Duodenal mucosa (tissue), 2 donors: ENCODE measurements around the gene C6orf132.
A peak's percentile ranks its signal among the peaks of the same experiment; 100 is the strongest.

Source experiments
- H3K27ac ChIP-seq: one replicate; pipeline ENCODE4 v1.7.0; 2013; ENCODE audit warnings: low read depth, low read length
- H3K27me3 ChIP-seq, 2 donors: one replicate each; pipeline ENCODE4 v1.7.0; 2013; ENCODE audit warnings: low read length in 2 of 2, control low read depth in 1 of 2; ENCODE audit not compliant: insufficient read depth in 2 of 2, control insufficient read depth in 1 of 2
- H3K36me3 ChIP-seq, 2 donors: one replicate each; pipeline ENCODE4 v1.7.0; 2013; ENCODE audit warnings: low read length in 2 of 2, control low read depth in 1 of 2; ENCODE audit not compliant: insufficient read depth in 2 of 2, control insufficient read depth in 1 of 2
- H3K4me1 ChIP-seq, 2 donors: one replicate each; pipeline ENCODE4 v1.7.0; 2013; ENCODE audit warnings: low read length in 2 of 2, control low read depth in 1 of 2; ENCODE audit not compliant: insufficient read depth in 2 of 2, control insufficient read depth in 1 of 2
- H3K4me3 ChIP-seq, 2 donors: one replicate each; pipeline ENCODE4 v1.7.0; 2013; ENCODE audit warnings: low read length in 2 of 2, low read depth in 1 of 2
- H3K9ac ChIP-seq, 2 donors: one replicate each; pipeline ENCODE4 v1.7.0; 2013; ENCODE audit warnings: low read length in 2 of 2, low read depth in 1 of 2
- H3K9me3 ChIP-seq, 2 donors: one replicate each; pipeline ENCODE4 v1.7.0; 2013; ENCODE audit warnings: low read length in 2 of 2, control low read depth in 1 of 2; ENCODE audit not compliant: control insufficient read depth in 1 of 2

C6orf132 gene

DNA sequence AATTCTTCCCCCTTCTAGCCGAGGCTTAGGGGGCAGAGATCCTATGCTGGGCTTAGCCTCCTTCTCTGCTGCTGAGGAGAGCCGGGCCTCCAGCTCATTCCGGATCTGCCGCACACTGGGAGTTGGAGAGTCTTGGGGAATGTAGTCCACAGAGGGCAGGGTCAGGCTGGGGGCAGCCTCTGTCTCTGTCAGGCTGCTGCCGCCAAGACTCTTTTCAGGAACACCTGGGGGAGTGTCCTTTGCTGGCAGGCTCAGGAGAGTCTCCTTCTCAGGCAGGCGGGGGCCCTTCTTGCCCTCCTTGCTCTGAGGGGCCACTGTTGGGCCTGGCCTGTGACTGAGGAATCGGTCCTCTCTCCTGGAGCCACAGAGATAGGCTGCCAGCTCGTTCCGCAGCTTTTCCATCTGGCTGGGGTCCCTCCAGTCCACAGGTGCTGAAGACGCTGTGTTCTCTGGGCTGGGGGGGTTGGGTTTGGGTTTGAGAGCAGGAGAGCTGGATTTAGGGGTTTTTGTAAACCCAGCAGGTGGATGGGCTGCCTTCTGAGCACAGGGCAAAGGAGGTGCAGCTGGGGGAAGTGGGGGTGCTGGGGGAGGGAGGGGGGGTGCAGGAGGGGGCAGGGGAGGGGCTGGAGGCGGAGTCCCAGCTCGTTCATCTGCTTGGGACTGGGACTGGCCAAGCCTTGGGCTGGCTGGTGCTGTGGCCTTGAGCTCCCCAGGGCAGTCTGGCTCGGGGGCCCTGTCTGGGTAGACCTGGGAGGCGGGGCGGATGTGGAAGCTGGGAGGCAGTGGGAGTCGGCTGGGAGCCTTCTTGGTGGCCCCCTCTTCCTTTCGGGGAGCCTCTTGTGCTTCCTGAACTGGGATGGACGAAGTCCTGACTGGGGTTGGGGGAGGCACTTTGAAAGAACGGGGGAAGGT lies 36.1 kb downstream of the C6orf132 start:
- Histone ChIP-seq H3K9me3 (no peaks in the 10 kb centered on the region), H3K27me3 (no peaks in the 10 kb centered on the region), H3K36me3 (peaks cover 10 to 36% of the 10 kb centered on the region in 2 donors), H3K4me3 (no peak overlapping the region), H3K27ac (no peak overlapping the region), H3K9ac (no peak overlapping the region), H3K4me1 (peaks cover 21 to 22% of the 10 kb centered on the region in 2 donors)

DNA sequence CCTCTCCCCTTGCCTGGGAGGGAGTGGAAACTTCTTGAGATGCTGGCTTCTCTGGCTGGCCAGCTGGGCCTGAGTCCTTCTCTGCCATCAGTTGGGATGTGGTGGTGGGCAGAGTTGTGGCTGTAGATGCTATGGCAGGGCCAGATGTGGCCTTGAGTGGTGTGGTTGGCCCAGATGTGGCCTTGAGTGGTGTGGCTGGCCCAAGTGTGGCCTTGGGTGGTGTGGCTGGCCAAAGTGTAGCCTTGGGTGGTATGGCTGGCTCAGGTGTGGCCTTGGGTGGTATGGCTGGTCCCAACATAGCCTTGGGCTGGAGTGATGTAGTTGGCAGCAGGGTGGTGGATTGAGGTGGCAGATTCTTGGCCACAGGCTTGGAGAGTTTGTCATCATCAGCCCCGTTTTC lies 36.7 kb downstream of the C6orf132 start:
- H3K4me1 ChIP-seq: peaks cover 27% of the 10 kb centered on the region in 2 donors
- H3K27me3 ChIP-seq: no peaks in the 10 kb centered on the region
- no peak overlapping the region for H3K9ac ChIP-seq
- H3K4me3 ChIP-seq: no peak overlapping the region
- H3K9me3 ChIP-seq: no peaks in the 10 kb centered on the region
- H3K27ac ChIP-seq: no peak overlapping the region
- H3K36me3 ChIP-seq: peaks cover 10 to 36% of the 10 kb centered on the region in 2 donors

DNA sequence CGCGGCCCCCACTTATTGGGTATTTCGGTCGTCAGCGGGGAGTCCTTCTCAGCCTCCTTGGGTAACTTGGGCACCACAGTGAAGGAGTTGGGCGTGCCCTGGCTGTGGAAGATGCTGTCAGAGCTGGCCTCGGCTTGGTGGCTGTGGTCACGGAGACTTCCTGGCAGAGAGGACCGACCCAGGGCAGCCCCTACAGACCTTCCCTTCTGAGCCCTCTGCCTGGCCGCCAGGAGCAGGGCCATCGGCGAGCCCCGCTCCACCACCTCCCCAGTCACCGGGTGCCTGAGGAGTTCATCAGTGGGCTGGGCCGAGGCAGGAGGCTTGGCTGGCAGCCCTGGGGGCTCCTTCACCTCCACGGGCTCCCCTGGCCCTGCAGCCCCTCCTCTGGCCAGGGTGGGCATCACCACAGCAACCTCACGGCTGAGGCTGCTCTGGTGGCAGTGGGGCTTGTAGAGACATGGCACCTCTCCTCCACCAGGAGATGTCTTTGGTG lies 37.2 kb downstream of the C6orf132 start:
- Histone ChIP-seq H3K27me3 (no peaks in the 10 kb centered on the region), H3K4me1 (peaks cover 32% of the 10 kb centered on the region in 2 donors), H3K36me3 (peaks cover 10 to 36% of the 10 kb centered on the region in 2 donors), H3K9me3 (no peaks in the 10 kb centered on the region), H3K9ac (no peak overlapping the region), H3K27ac (no peak overlapping the region), H3K4me3 (no peak overlapping the region)

DNA sequence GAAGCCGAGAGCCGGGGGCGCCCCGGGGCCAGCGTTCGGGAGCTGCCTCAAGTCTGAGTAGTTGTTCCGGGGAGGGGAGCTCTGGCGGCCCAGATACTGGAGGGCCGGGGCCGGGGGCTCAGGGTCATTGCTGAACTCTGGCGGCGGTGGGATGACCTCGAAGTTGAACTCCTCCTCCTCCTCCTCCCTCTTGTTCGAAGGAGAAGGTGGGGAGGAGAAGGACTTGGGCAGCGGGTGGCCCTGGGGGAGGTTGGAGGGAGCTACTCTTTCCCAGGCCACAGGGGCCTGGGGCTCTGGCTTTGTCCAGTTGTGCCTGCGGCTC lies 37.7 kb downstream of the C6orf132 start:
- Histone ChIP-seq H3K27ac (no peak overlapping the region), H3K9ac (peak overlapping the region in 1 of 2 donors; percentile 6), H3K27me3 (no peaks in the 10 kb centered on the region), H3K4me3 (peak overlapping the region; percentile 43 to 59), H3K9me3 (no peaks in the 10 kb centered on the region), H3K36me3 (peaks cover 9 to 32% of the 10 kb centered on the region in 2 donors), H3K4me1 (peaks cover 36% of the 10 kb centered on the region in 2 donors)

DNA sequence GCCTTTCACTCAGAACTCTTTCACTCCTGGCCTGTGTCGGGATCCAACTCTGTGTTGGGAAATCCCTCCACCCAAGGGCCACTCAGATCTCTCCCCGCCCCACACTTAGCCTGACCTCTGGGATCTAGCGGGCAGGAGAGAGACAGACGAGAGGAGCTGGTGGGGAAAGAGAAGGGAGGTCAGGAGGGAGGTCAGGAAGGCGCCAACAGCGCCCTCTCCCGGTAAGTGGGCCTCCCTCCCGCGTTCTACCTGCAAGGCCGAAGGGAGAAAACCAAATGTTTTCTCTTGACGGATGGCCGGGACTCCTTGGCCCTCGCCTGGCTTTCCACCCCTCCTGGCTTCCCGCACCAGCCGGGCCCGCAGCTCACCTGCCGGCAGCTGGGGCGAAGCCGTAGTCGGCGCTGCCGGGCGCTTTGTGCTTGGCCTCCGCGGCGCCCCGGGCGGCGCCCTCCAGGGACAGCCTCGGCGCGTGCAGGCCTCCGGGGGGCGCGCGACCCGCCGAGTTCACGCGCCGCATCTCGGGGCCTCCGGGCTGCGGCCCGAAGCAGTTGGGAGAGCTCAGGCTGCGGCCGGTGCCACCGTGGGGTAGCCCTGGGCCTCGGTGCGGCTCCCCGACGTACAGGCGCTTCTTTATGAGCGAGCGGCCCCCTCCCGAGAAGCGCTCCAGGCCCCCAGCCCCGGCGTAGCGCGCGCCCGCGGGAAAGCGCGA lies 38.2 kb downstream of the C6orf132 start:
- H3K4me1 ChIP-seq: peaks cover 41% of the 10 kb centered on the region in 2 donors
- no peak overlapping the region for H3K27ac ChIP-seq
- peaks cover 6 to 28% of the 10 kb centered on the region in 2 donors for H3K36me3 ChIP-seq
- H3K9me3 ChIP-seq: no peaks in the 10 kb centered on the region
- H3K4me3 ChIP-seq: peak overlapping the region; percentile 43 to 59
- H3K9ac ChIP-seq: peak overlapping the region; percentile 6 to 32
- H3K27me3 ChIP-seq: no peaks in the 10 kb centered on the region

DNA sequence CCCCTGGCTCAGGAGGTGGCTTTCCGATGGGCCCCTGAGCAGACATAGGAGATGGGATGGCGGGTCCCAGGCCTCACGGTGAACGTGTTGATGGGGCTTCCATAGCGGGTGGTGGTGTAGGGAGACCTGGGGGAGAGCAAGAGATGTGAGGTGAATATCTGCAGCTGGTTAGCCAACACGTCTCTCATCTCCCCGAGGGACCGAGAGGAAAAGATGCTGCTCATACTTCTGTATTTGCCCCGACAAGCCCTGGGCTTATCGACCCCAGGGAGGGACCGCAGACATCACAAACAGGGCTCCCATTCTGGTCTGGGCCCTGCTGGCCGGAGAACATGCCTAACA lies 38.7 kb downstream of the C6orf132 start:
- no peak overlapping the region for H3K27ac ChIP-seq
- H3K4me1 ChIP-seq: peaks cover 46 to 47% of the 10 kb centered on the region in 2 donors
- peaks cover 6 to 27% of the 10 kb centered on the region in 2 donors for H3K36me3 ChIP-seq
- H3K9me3 ChIP-seq: no peaks in the 10 kb centered on the region
- no peaks in the 10 kb centered on the region for H3K27me3 ChIP-seq
- H3K9ac ChIP-seq: peak overlapping the region; percentile 20 to 32
- H3K4me3 ChIP-seq: peak overlapping the region; percentile 43 to 59

DNA sequence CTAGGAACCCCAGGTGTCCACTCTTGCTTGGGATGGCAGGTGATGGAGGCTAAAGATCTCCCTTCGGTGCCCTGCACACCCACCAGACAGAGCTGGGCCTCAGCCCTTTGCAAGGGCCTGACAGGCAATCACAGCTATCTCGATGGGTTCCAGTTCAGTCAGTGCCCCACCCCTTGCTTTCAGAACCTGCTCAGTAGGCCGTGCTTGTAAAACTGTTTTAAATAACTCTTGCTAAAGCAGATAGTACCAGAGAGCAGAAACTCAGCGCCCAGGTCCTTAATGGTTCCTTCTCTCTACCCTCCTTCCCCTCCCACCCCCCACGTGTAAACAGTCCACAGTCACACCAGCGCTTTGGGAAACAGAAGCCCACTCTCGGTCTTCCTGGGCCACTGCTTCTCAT lies 39.2 kb downstream of the C6orf132 start:
- Histone ChIP-seq H3K4me1 (peaks cover 51 to 52% of the 10 kb centered on the region in 2 donors), H3K36me3 (peaks cover 6 to 22% of the 10 kb centered on the region in 2 donors), H3K4me3 (no peak overlapping the region), H3K9ac (peak overlapping the region in 1 of 2 donors; percentile 20), H3K27ac (no peak overlapping the region), H3K9me3 (no peaks in the 10 kb centered on the region), H3K27me3 (no peaks in the 10 kb centered on the region)

DNA sequence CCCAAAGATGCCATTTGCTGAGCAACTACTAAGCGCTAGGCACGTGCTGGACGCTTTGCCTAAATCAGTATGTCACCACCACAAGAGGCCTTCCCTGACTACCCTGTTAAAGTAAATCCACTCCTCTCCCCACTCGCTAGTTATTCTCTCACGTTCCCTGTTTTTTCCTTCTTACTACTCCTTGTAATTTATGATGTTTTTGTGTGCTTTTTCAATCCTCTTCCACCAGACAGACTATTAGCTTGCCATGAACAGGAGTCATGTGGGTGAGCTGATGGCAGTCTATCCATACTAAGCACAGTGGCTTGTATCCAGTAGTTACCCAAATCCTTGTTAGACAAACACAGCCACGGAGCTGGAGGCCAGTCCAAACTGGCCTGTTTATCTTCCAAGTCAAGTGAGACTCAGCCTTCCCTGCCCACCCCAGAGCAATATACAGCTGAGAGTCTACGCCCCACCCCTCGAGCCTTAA lies 41.2 kb downstream of the C6orf132 start:
- Histone ChIP-seq H3K27ac (no peak overlapping the region), H3K9me3 (no peaks in the 10 kb centered on the region), H3K4me3 (no peak overlapping the region), H3K4me1 (peaks cover 53 to 60% of the 10 kb centered on the region in 2 donors), H3K36me3 (peaks cover 0 to 14% of the 10 kb centered on the region in 2 donors), H3K27me3 (no peaks in the 10 kb centered on the region), H3K9ac (no peak overlapping the region)

DNA sequence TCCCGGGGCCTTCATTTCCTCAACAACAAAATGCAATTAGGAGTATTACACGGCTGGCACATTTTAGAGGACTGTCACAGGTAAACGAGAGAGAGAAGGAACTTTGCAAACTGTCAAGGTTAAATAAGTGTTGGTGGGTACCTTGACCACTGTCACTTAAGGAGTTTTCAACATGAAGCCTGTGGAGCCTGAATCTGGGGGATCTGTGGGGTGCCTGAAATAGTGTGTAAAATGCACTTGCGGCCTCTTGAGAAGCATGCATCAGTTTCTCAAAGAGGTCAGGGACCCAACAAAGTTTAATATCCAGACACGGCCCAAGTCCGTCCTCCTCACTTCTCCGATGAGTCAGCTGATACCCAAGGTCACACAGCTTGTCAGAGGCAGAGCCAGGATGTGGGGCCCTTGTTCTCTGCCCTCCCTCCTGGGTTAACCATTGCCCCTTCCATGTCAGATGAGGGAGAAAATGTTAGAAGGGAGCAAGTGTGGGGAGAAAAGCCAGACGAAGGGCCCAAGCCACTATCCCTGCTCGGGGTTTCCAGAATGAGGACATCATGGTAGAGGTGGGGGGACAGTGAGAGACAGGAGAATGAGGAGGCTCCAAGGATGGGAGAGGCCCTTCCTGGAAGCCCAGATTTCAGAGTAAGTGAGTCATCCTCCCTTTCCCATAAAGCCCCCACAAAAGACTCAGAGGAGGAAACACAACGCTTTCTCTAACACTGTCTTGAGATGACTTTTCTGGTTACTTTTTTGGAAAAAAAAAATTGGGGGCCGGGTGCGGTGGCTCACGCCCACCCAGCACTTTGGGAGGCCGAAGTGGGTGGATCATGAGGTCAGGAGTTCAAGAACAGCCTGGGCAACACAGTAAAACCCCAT lies 42.2 kb downstream of the C6orf132 start:
- H3K9ac ChIP-seq: peak overlapping the region; percentile 28 to 60
- peak overlapping the region in 1 of 2 donors; percentile 10 for H3K4me3 ChIP-seq
- no peaks in the 10 kb centered on the region for H3K27me3 ChIP-seq
- no peaks in the 10 kb centered on the region for H3K9me3 ChIP-seq
- peak overlapping the region; percentile 79 for H3K27ac ChIP-seq
- peaks cover 53 to 60% of the 10 kb centered on the region in 2 donors for H3K4me1 ChIP-seq
- peaks cover 0 to 4% of the 10 kb centered on the region in 2 donors for H3K36me3 ChIP-seq
